GM19240 (cell line): ENCODE results near the gene ADAM12.
A peak's percentile ranks its signal among the peaks of the same experiment; 100 is the strongest.
"Not testable (repeated sequence)": the region's sequence is repeated elsewhere in the genome, so short reads cannot be mapped to it uniquely, and the experiment has no call there.

Source experiments
- DNase-seq: peaks from one replicate; pipeline ENCODE4 v3.0.0; 2011; ENCODE audit warnings: low spot score; ENCODE audit not compliant: insufficient read length

ADAM12 gene

GRCh38 chr10:125985557-125986240 lies 402.6 kb downstream of the ADAM12 start:
- DNase-seq = no peak

- no peak for DNase-seq
Observed at GRCh38 chr10:125984865-125985495, 403.3 kb downstream of the ADAM12 start.

- no peak for DNase-seq
Observed at GRCh38 chr10:125984346-125984745, 403.9 kb downstream of the ADAM12 start.

GRCh38 chr10:125983656-125984055 lies 404.6 kb downstream of the ADAM12 start:
- no peak for DNase-seq

- DNase-seq = no peak
Observed at GRCh38 chr10:125983161-125983560, 405.1 kb downstream of the ADAM12 start.

GRCh38 chr10:125982260-125982948 lies 405.9 kb downstream of the ADAM12 start:
- DNase-seq = peak; percentile 11

GRCh38 chr10:125980521-125981035 lies 407.7 kb downstream of the ADAM12 start:
- no peak for DNase-seq

GRCh38 chr10:125979976-125980375 lies 408.3 kb downstream of the ADAM12 start:
- DNase-seq = no peak

- no peak for DNase-seq
Observed at GRCh38 chr10:125976960-125977605, 411.2 kb downstream of the ADAM12 start.

- DNase-seq = not testable (repeated sequence)
Observed at GRCh38 chr10:125970077-125970630, 418.1 kb downstream of the ADAM12 start.

GRCh38 chr10:125967533-125967932 lies 420.7 kb downstream of the ADAM12 start:
- no peak for DNase-seq

- no peak for DNase-seq
Observed at GRCh38 chr10:125964558-125964957, 423.7 kb downstream of the ADAM12 start.
